GM10266 (cell line): ENCODE measurements around the gene PAQR6.

Experiments
- DNase-seq: peaks from one replicate; pipeline ENCODE4 v3.0.0; 2012; ENCODE audit errors: extremely low spot score
- CTCF ChIP-seq: IDR thresholded peaks from 2 replicates; pipeline ENCODE4 v1.5.1; 2012; ENCODE audit warnings: mild to moderate bottlenecking, low read depth; ENCODE audit not compliant: control insufficient read depth, insufficient read depth; ENCODE audit errors: missing control alignments

PAQR6 gene

GRCh38 chr1:156244712-156245111 is 3.1 kb downstream of the PAQR6 start:
- TF ChIP-seq CTCF: no peak
- no peak for DNase-seq

- no peak for TF ChIP-seq CTCF
Measured at GRCh38 chr1:156244126-156244525, 3.7 kb downstream of the PAQR6 start.

GRCh38 chr1:156242738-156243137 is 5.1 kb downstream of the PAQR6 start:
- no peak for DNase-seq
- no peak for TF ChIP-seq CTCF

More at GRCh38 chr1:156244126-156244525, 3.7 kb downstream of the PAQR6 start:
- DNase-seq: no peak

GRCh38 chr1:156241926-156242325 is 5.9 kb downstream of the PAQR6 start, which contains the start of gene BGLAP:
BGLAP (plus strand) TSS chr1:156242184; CDS start chr1:156242232, 48 bp downstream.
- no peak for DNase-seq

GRCh38 chr1:156241311-156241811 is 6.5 kb downstream of the PAQR6 start:
- DNase-seq: no peak
- TF ChIP-seq CTCF: no peak

More at GRCh38 chr1:156241926-156242325, 5.9 kb downstream of the PAQR6 start, which contains the start of gene BGLAP:
- TF ChIP-seq CTCF: no peak

GRCh38 chr1:156238248-156238647 is 9.6 kb downstream of the PAQR6 start:
- no peak for TF ChIP-seq CTCF
- no peak for DNase-seq

GRCh38 chr1:156236164-156236563 is 11.7 kb downstream of the PAQR6 start:
- no peak for TF ChIP-seq CTCF

More at GRCh38 chr1:156236164-156236563, 11.7 kb downstream of the PAQR6 start:
- no peak for DNase-seq
